ENCODE results near the gene CNTNAP5.

- TF ChIP-seq, protein P1, sequence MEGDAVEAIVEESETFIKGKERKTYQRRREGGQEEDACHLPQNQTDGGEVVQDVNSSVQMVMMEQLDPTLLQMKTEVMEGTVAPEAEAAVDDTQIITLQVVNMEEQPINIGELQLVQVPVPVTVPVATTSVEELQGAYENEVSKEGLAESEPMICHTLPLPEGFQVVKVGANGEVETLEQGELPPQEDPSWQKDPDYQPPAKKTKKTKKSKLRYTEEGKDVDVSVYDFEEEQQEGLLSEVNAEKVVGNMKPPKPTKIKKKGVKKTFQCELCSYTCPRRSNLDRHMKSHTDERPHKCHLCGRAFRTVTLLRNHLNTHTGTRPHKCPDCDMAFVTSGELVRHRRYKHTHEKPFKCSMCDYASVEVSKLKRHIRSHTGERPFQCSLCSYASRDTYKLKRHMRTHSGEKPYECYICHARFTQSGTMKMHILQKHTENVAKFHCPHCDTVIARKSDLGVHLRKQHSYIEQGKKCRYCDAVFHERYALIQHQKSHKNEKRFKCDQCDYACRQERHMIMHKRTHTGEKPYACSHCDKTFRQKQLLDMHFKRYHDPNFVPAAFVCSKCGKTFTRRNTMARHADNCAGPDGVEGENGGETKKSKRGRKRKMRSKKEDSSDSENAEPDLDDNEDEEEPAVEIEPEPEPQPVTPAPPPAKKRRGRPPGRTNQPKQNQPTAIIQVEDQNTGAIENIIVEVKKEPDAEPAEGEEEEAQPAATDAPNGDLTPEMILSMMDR (IDR thresholded peaks at IDR 0.05) = no peak
- TF ChIP-seq POLR2A (IDR thresholded peaks at IDR 0.05) = no peak
- no peak for TF ChIP-seq POLR2AphosphoS5 (IDR thresholded peaks at IDR 0.05)
Measured at GRCh38 chr2:124666976-124667375, 641.9 kb downstream of the CNTNAP5 start.
